ENCODE results near the gene TFB1M.
A peak's percentile ranks its signal among the peaks of the same experiment; 100 is the strongest.
"Not testable (repeated sequence)": the region's sequence is repeated elsewhere in the genome, so short reads cannot be mapped to it uniquely, and the experiment has no call there.

Gene TFB1M

GRCh38 chr6:155313602-155314091 is 637 bp downstream of the TFB1M start:
- DNase-seq (ENCODE audit: extremely low read depth, insufficient read length) = no peak
- H3K36me3 ChIP-seq (ENCODE audit: control insufficient read depth, insufficient read depth, low read length) = no peaks in the 10 kb centered on the region; the same call in 1 of the 2 replicates
- no peaks in the 10 kb centered on the region for H3K27me3 ChIP-seq (replicated peaks; ENCODE audit: control insufficient read depth, insufficient read depth, low read length)
- TF ChIP-seq CTCF (IDR thresholded peaks at IDR 0.05; ENCODE audit: insufficient read depth, low read length, poor library complexity, severe bottlenecking) = no peak
- H3K4me3 ChIP-seq (replicated peaks; ENCODE audit: low read depth, low read length) = peak overlapping the region; percentile 100

- H3K36me3 ChIP-seq (ENCODE audit: control insufficient read depth, insufficient read depth, low read length); DNase-seq (ENCODE audit: extremely low read depth, insufficient read length); H3K27me3 ChIP-seq (replicated peaks; ENCODE audit: control insufficient read depth, insufficient read depth, low read length): not testable (repeated sequence)
- peak overlapping the region; percentile 100 for H3K4me3 ChIP-seq (replicated peaks; ENCODE audit: low read depth, low read length)
Measured at GRCh38 chr6:155312950-155313349, 1.3 kb downstream of the TFB1M start.

- no peaks in the 10 kb centered on the region for H3K27me3 ChIP-seq (replicated peaks; ENCODE audit: control insufficient read depth, insufficient read depth, low read length)
- no peak for TF ChIP-seq CTCF (IDR thresholded peaks at IDR 0.05; ENCODE audit: insufficient read depth, low read length, poor library complexity, severe bottlenecking)
- no peak overlapping the region for H3K4me3 ChIP-seq (replicated peaks; ENCODE audit: low read depth, low read length)
- H3K36me3 ChIP-seq (ENCODE audit: control insufficient read depth, insufficient read depth, low read length) = peaks cover 1% of the 10 kb centered on the region
- DNase-seq (ENCODE audit: extremely low read depth, insufficient read length) = no peak
Measured at GRCh38 chr6:155311583-155311982, 2.7 kb downstream of the TFB1M start.

- no peaks in the 10 kb centered on the region for H3K27me3 ChIP-seq (replicated peaks; ENCODE audit: control insufficient read depth, insufficient read depth, low read length)
- no peak for DNase-seq (ENCODE audit: extremely low read depth, insufficient read length)
- no peak for TF ChIP-seq CTCF (IDR thresholded peaks at IDR 0.05; ENCODE audit: insufficient read depth, low read length, poor library complexity, severe bottlenecking)
- H3K4me3 ChIP-seq (replicated peaks; ENCODE audit: low read depth, low read length) = no peak overlapping the region
- H3K36me3 ChIP-seq (ENCODE audit: control insufficient read depth, insufficient read depth, low read length) = peaks cover 1% of the 10 kb centered on the region
Measured at GRCh38 chr6:155311086-155311485, 3.2 kb downstream of the TFB1M start.

GRCh38 chr6:155310596-155310995 is 3.7 kb downstream of the TFB1M start:
- no peak for TF ChIP-seq CTCF (IDR thresholded peaks at IDR 0.05; ENCODE audit: insufficient read depth, low read length, poor library complexity, severe bottlenecking)
- peaks cover 1% of the 10 kb centered on the region for H3K36me3 ChIP-seq (ENCODE audit: control insufficient read depth, insufficient read depth, low read length)
- H3K4me3 ChIP-seq (replicated peaks; ENCODE audit: low read depth, low read length) = no peak overlapping the region
- DNase-seq (ENCODE audit: extremely low read depth, insufficient read length) = no peak
- H3K27me3 ChIP-seq (replicated peaks; ENCODE audit: control insufficient read depth, insufficient read depth, low read length) = no peaks in the 10 kb centered on the region

- Histone ChIP-seq H3K27me3 (replicated peaks; ENCODE audit: control insufficient read depth, insufficient read depth, low read length) (no peaks in the 10 kb centered on the region), H3K4me3 (replicated peaks; ENCODE audit: low read depth, low read length) (no peak overlapping the region), H3K36me3 (ENCODE audit: control insufficient read depth, insufficient read depth, low read length) (peaks cover 1% of the 10 kb centered on the region)
- TF ChIP-seq CTCF (IDR thresholded peaks at IDR 0.05; ENCODE audit: insufficient read depth, low read length, poor library complexity, severe bottlenecking) = no peak
- DNase-seq (ENCODE audit: extremely low read depth, insufficient read length) = no peak
Measured at GRCh38 chr6:155309150-155309549, 5.1 kb downstream of the TFB1M start.
